HepG2 (cell line): ENCODE measurements around the gene CLDN9. TPM values are rescaled to one million over a fixed set of nuclear protein-coding genes. Genes with fewer than 3 reads are reported as not detected.

Experiments used
- CREB1 ChIP-seq, 2 experiments: fragments of 450-650 bp in 1 of 2; IDR thresholded peaks; 2 replicates each; pipeline ENCODE4 v1.6.1; 2016 to 2017; ENCODE audit warnings: control low read depth in 1 of 2, mild to moderate bottlenecking in 1 of 2, missing compliant biosample characterization in 1 of 2, missing genetic modification characterization in 1 of 2
- CREM ChIP-seq, 2 experiments: sonication (generic) in 1 of 2; formaldehyde crosslinking in 1 of 2; IDR thresholded peaks; 2 replicates each; pipeline versions ENCODE4 v1.4.0 to v1.6.1; 2016 to 2020; ENCODE audit warnings: antibody characterized with exemption in 1 of 2, mild to moderate bottlenecking in 1 of 2, missing genetic modification reagents in 1 of 2
- FOXK1 ChIP-seq: sonication (generic); formaldehyde crosslinking; IDR thresholded peaks from 2 replicates; pipeline ENCODE4 v1.4.0; 2020; ENCODE audit warnings: low read depth, missing genetic modification reagents, borderline replicate concordance
- GTF2F1 ChIP-seq: fragments of 150-350 bp; IDR thresholded peaks from 2 replicates; pipeline ENCODE4 v1.6.1; 2014; ENCODE audit warnings: low read length
- HOXA3 ChIP-seq: sonication (generic); formaldehyde crosslinking; IDR thresholded peaks from 2 replicates; pipeline ENCODE4 v1.5.0; 2020; ENCODE audit warnings: missing genetic modification reagents
- KDM1A ChIP-seq: IDR thresholded peaks from 2 replicates; pipeline ENCODE4 v1.6.1; 2016; ENCODE audit warnings: missing compliant biosample characterization
- KLF11 ChIP-seq: IDR thresholded peaks from 2 replicates; pipeline ENCODE4 v1.6.1; 2016; ENCODE audit warnings: missing compliant biosample characterization
- NR2C2 ChIP-seq: sonication (generic); formaldehyde crosslinking; IDR thresholded peaks from 2 replicates; pipeline ENCODE4 v1.4.0; 2020; ENCODE audit warnings: missing genetic modification reagents, mild to moderate bottlenecking, moderate library complexity, borderline replicate concordance
- RXRA ChIP-seq: sonication (generic); formaldehyde crosslinking; IDR thresholded peaks from 2 replicates; pipeline ENCODE4 v1.5.1; 2020; ENCODE audit warnings: missing genetic modification reagents
- TEAD3 ChIP-seq: optimal IDR thresholded peaks from 2 replicates; pipeline ENCODE3; 2016; ENCODE audit warnings: borderline replicate concordance
- YY1 ChIP-seq: IDR thresholded peaks from 2 replicates; pipeline ENCODE4 v1.6.1; 2011; ENCODE audit warnings: low read length, low read depth, moderate library complexity, mild to moderate bottlenecking; ENCODE audit not compliant: insufficient read depth, insufficient replicate concordance
- ZNF431 ChIP-seq: sonication (generic); formaldehyde crosslinking; IDR thresholded peaks from 2 replicates; pipeline ENCODE4 v1.9.0; 2022; ENCODE audit warnings: missing genetic modification reagents, low read depth, mild to moderate bottlenecking, borderline replicate concordance
- ZNF484 ChIP-seq: sonication (generic); formaldehyde crosslinking; IDR thresholded peaks from 2 replicates; pipeline ENCODE4 v1.5.1; 2020; ENCODE audit warnings: mild to moderate bottlenecking, low read depth, missing genetic modification reagents, borderline replicate concordance
- ZNF577 ChIP-seq: sonication (generic); formaldehyde crosslinking; IDR thresholded peaks from 2 replicates; pipeline ENCODE4 v1.4.0; 2020; ENCODE audit warnings: mild to moderate bottlenecking, low read depth, missing genetic modification reagents, borderline replicate concordance
- ZNF761 ChIP-seq: sonication (generic); formaldehyde crosslinking; conservative IDR thresholded peaks from 2 replicates; pipeline ENCODE4 v1.4.0; 2020; ENCODE audit warnings: mild to moderate bottlenecking, missing genetic modification reagents
- polyA plus RNA-seq, 8 experiments: library from polyadenylated mRNA; depleted of rRNA in 3 of 8; stranded (reverse) in 7 of 8; unstranded in 1 of 8; fragments of >200 nt; fragmentation: Illumina TruSeq in 4 of 8; extraction: Trizol in 4 of 8; gene quantifications; 2 replicates each; pipeline versions ENCODE4 v1.2.1 to v1.2.3, GENCODE V29; 2011 to 2016; ENCODE audit warnings: low read depth in 4 of 8, missing spikeins in 1 of 8, mixed read lengths in 1 of 8; ENCODE audit not compliant: insufficient read depth in 1 of 8
- total RNA-seq, 5 experiments: library from RNA; depleted of rRNA; stranded (reverse); fragments of >200 nt; fragmentation: Illumina TruSeq; extraction: Trizol; gene quantifications; 2 replicates each; pipeline ENCODE4 v1.2.3, GENCODE V29; 2016; ENCODE audit warnings: low read depth in 1 of 5
- TF ChIP-seq, protein P1 (sequence below), 2 experiments: sonication (generic) in 1 of 2; formaldehyde crosslinking in 1 of 2; IDR thresholded peaks; 2 replicates each; pipeline versions ENCODE4 v1.5.1 to v1.6.1; 2011 to 2020; ENCODE audit warnings: borderline replicate concordance in 1 of 2, low read depth in 1 of 2, low read length in 1 of 2, mild to moderate bottlenecking in 1 of 2, missing genetic modification reagents in 1 of 2, moderate library complexity in 1 of 2
- TF ChIP-seq, protein P2 (sequence below): sonication (generic); formaldehyde crosslinking; IDR thresholded peaks from 2 replicates; pipeline ENCODE4 v1.8.1; 2023; ENCODE audit warnings: mild to moderate bottlenecking, missing genetic modification reagents, borderline replicate concordance
- TF ChIP-seq, protein P3 (sequence below): sonication (generic); formaldehyde crosslinking; IDR thresholded peaks from 2 replicates; pipeline ENCODE4 v1.5.0; 2020; ENCODE audit warnings: missing genetic modification reagents, mild to moderate bottlenecking, borderline replicate concordance
- TF ChIP-seq, protein P4 (sequence below), 2 experiments: IDR thresholded peaks; 2 replicates each; pipeline ENCODE4 v1.6.1; 2011 to 2012; ENCODE audit warnings: low read length in 2 of 2, borderline replicate concordance in 1 of 2, low read depth in 1 of 2, mild to moderate bottlenecking in 1 of 2, moderate library complexity in 1 of 2

CLDN9 gene
- total and polyA plus RNA-seq, 2 of the 13 experiments (the other 11 are each of a cell fraction or from before 2014, with no cell fraction given), result 0.15 to 0.26 TPM

DNA sequence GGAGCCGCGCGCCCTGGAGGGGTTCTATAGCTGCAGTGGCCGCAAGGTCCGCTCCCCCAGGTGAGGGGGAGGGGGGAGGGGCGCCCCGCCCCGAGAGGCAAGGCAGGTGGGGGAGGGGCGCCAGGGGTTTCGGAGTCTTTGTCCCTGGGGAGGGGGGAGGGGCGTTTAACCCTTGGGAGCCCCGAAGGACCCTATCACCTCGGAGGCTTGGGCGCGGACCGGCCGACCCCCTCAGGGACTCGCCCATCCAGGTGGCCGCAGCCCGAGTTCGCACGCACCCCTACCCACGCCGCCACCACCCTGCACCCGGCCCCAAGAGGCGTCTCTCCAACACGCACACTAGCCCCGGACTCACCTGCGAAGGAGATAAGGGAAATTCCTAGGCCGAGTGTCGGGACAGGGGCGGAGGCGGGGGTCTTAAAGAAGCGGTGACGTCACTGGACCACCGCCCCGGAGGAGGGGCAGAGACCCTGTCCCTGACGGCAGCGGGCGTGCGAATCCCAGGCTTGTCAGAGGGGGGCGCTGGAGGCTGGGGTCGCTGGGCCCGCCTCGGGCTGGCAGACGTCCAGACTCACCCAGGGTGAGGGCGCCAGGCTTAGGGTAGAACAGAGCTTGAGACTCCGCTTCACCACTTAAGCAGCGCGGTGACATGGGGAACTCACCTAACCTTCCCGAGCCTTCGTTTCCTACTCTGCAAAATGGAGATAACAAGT, 5.2 kb downstream of the CLDN9 start, which contains the start of gene CLDN6 (continued):
- TF ChIP-seq HOXA3 (CRISPR knock-in tag), result peak; percentile 38; the same call in 1 of the 2 replicates
- TF ChIP-seq, protein P1, sequence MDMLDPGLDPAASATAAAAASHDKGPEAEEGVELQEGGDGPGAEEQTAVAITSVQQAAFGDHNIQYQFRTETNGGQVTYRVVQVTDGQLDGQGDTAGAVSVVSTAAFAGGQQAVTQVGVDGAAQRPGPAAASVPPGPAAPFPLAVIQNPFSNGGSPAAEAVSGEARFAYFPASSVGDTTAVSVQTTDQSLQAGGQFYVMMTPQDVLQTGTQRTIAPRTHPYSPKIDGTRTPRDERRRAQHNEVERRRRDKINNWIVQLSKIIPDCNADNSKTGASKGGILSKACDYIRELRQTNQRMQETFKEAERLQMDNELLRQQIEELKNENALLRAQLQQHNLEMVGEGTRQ (IDR thresholded peaks at IDR 0.05; ENCODE audit: low read depth, low read length), result no peak
- TF ChIP-seq, protein P1 (CRISPR knock-in tag; IDR thresholded peaks at IDR 0.05; ENCODE audit: borderline replicate concordance), result no peak
- TF ChIP-seq FOXK1 (CRISPR knock-in tag), result no peak
- TF ChIP-seq, protein P2, sequence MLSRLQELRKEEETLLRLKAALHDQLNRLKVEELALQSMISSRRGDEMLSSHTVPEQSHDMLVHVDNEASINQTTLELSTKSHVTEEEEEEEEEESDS (CRISPR knock-in tag), result no peak
- TF ChIP-seq CREM (IDR thresholded peaks at IDR 0.05), result peak; percentile 49; the same call in 1 of the 2 replicates
- 0 out of 2 replicates have a peak, but pooled peaks have one; percentile 48 for TF ChIP-seq CREM (CRISPR knock-in tag; IDR thresholded peaks at IDR 0.05)
- no peak for TF ChIP-seq ZNF577
- TF ChIP-seq, protein P3, sequence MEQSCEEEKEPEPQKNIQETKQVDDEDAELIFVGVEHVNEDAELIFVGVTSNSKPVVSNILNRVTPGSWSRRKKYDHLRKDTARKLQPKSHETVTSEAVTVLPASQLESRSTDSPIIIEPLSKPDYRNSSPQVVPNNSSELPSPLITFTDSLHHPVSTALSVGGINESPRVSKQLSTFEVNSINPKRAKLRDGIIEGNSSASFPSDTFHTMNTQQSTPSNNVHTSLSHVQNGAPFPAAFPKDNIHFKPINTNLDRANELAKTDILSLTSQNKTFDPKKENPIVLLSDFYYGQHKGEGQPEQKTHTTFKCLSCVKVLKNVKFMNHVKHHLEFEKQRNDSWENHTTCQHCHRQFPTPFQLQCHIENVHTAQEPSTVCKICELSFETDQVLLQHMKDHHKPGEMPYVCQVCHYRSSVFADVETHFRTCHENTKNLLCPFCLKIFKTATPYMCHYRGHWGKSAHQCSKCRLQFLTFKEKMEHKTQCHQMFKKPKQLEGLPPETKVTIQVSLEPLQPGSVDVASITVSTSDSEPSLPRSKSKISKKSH (CRISPR knock-in tag), result no peak
- TF ChIP-seq YY1, result no peak
- no peak for TF ChIP-seq RXRA (CRISPR knock-in tag)
- peak; percentile 98 for TF ChIP-seq CREB1 (IDR thresholded peaks at IDR 0.05)
- TF ChIP-seq CREB1 (CRISPR knock-in tag; IDR thresholded peaks at IDR 0.05), result peak; percentile 89
- TF ChIP-seq KDM1A, result no peak
- no peak for TF ChIP-seq ZNF761 (CRISPR knock-in tag)
- TF ChIP-seq ZNF431, result no peak
- TF ChIP-seq NR2C2, result no peak
- TF ChIP-seq GTF2F1, result no peak
- TF ChIP-seq TEAD3 (CRISPR knock-in tag), result peak; percentile 47
- TF ChIP-seq ZNF484 (CRISPR knock-in tag), result no peak
- TF ChIP-seq KLF11, result no peak
- TF ChIP-seq, protein P4, sequence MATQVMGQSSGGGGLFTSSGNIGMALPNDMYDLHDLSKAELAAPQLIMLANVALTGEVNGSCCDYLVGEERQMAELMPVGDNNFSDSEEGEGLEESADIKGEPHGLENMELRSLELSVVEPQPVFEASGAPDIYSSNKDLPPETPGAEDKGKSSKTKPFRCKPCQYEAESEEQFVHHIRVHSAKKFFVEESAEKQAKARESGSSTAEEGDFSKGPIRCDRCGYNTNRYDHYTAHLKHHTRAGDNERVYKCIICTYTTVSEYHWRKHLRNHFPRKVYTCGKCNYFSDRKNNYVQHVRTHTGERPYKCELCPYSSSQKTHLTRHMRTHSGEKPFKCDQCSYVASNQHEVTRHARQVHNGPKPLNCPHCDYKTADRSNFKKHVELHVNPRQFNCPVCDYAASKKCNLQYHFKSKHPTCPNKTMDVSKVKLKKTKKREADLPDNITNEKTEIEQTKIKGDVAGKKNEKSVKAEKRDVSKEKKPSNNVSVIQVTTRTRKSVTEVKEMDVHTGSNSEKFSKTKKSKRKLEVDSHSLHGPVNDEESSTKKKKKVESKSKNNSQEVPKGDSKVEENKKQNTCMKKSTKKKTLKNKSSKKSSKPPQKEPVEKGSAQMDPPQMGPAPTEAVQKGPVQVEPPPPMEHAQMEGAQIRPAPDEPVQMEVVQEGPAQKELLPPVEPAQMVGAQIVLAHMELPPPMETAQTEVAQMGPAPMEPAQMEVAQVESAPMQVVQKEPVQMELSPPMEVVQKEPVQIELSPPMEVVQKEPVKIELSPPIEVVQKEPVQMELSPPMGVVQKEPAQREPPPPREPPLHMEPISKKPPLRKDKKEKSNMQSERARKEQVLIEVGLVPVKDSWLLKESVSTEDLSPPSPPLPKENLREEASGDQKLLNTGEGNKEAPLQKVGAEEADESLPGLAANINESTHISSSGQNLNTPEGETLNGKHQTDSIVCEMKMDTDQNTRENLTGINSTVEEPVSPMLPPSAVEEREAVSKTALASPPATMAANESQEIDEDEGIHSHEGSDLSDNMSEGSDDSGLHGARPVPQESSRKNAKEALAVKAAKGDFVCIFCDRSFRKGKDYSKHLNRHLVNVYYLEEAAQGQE (IDR thresholded peaks at IDR 0.05; ENCODE audit: borderline replicate concordance in 1 of 2, low read depth in 1 of 2, low read length in 2 of 2), result no peak
